Muscle layer of duodenum (tissue), 2 donors: Measurements from ENCODE around the gene SLC19A1.

Experiments used
- H3K27ac ChIP-seq: one replicate; pipeline ENCODE4 v1.7.0; 2013; ENCODE audit warnings: mild to moderate bottlenecking, low read length
- H3K27me3 ChIP-seq: one replicate; pipeline ENCODE4 v1.7.0; 2013; ENCODE audit warnings: low read depth, mild to moderate bottlenecking, control low read depth, low read length
- H3K36me3 ChIP-seq, 2 donors: one replicate each; pipeline ENCODE4 v1.7.0; 2013; ENCODE audit warnings: low read length in 2 of 2, control low read depth in 1 of 2, mild to moderate bottlenecking in 1 of 2; ENCODE audit not compliant: insufficient read depth in 2 of 2, control insufficient read depth in 1 of 2
- H3K4me1 ChIP-seq, 2 donors: one replicate each; pipeline ENCODE4 v1.7.0; 2013; ENCODE audit warnings: low read length in 2 of 2, mild to moderate bottlenecking in 2 of 2, control low read depth in 1 of 2, moderate library complexity in 1 of 2; ENCODE audit not compliant: insufficient read depth in 2 of 2, control insufficient read depth in 1 of 2
- H3K4me3 ChIP-seq, 2 donors: one replicate each; pipeline ENCODE4 v1.7.0; 2013; ENCODE audit warnings: low read length in 2 of 2, low read depth in 1 of 2, mild to moderate bottlenecking in 1 of 2
- H3K9me3 ChIP-seq, 2 donors: one replicate each; pipeline ENCODE4 v1.7.0; 2013; ENCODE audit warnings: low read length in 2 of 2, control low read depth in 1 of 2, mild to moderate bottlenecking in 1 of 2; ENCODE audit not compliant: control insufficient read depth in 1 of 2
- donor health status: healthy.

SLC19A1 gene

GRCh38 chr21:45525153-45525909, 16.9 kb downstream of the SLC19A1 start:
- no peak overlapping the region for H3K27ac ChIP-seq
- H3K36me3 ChIP-seq, result peaks cover 10 to 26% of the 10 kb centered on the region in 2 donors
- no peaks in the 10 kb centered on the region for H3K4me1 ChIP-seq
- no peaks in the 10 kb centered on the region for H3K27me3 ChIP-seq
- H3K9me3 ChIP-seq, result peaks cover 0 to 22% of the 10 kb centered on the region in 2 donors
- no peak overlapping the region for H3K4me3 ChIP-seq

- Histone ChIP-seq H3K36me3 (peaks cover 6 to 25% of the 10 kb centered on the region in 2 donors), H3K27me3 (no peaks in the 10 kb centered on the region), H3K27ac (no peak overlapping the region), H3K4me1 (no peaks in the 10 kb centered on the region), H3K4me3 (no peak overlapping the region), H3K9me3 (peaks cover 2 to 27% of the 10 kb centered on the region in 2 donors)
Observed at GRCh38 chr21:45524756-45525152, 17.5 kb downstream of the SLC19A1 start.

DNA sequence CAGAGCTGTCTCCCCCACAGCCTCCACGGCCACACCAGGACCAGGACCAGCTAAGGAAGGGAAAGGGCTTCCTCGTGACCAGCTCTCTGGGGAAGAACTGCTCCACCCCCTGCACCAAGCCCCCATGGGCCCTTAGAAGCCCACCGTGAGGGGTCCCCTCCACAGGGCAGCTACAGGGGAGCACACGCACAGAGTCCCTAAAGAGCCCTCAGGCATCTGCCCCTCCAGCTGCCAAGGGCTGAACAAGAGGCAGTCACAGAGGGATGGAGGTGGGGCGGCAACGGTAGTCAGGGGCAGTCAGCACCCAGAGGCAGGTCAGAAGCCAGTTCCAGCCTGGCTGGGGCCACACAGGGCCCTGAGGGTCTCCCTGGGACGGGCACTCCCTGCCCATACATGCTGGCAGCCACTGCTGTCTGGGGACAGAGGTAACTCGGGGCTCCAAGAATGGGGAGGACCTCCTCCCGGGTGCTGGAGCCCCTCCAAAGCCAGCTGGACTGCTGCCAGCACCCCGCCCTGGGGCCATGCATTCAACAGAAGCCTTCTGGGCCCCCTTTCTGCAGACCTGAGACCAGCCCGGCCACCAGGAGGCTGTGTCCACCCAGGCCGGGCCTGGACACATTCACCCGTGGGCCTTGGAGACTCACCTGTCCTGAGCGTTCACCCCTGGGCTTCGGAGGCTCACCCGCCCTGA, 18.7 kb downstream of the SLC19A1 start:
- H3K27me3 ChIP-seq, result no peaks in the 10 kb centered on the region
- H3K9me3 ChIP-seq, result peaks cover 13 to 35% of the 10 kb centered on the region in 2 donors
- H3K27ac ChIP-seq, result no peak overlapping the region
- no peaks in the 10 kb centered on the region for H3K4me1 ChIP-seq
- H3K36me3 ChIP-seq, result peaks cover 0 to 25% of the 10 kb centered on the region in 2 donors
- H3K4me3 ChIP-seq, result no peak overlapping the region

- Histone ChIP-seq H3K27me3 (no peaks in the 10 kb centered on the region), H3K4me1 (no peaks in the 10 kb centered on the region), H3K9me3 (peaks cover 17 to 40% of the 10 kb centered on the region in 2 donors), H3K27ac (no peak overlapping the region), H3K4me3 (no peak overlapping the region), H3K36me3 (peaks cover 0 to 25% of the 10 kb centered on the region in 2 donors)
Observed at GRCh38 chr21:45522986-45523385, 19.3 kb downstream of the SLC19A1 start.

DNA sequence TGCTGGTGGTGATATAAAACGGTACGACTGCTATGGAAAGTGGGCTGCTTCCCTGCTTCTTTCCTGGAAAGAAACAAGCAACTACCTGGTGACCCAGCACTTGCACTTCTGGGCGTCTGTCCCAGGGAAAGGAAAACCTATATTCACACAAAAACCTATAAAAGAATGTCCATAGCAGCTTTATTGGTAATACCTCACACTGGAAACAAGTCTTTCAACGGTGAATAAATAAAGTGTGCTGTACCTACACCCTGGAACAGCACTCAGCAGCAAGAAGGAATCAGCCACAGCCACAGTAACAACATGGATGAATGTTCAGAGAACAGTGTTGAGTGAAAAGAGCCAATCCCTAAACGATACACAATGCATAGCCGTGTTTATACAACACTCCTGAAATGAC, 19.9 kb downstream of the SLC19A1 start:
- Histone ChIP-seq H3K27me3 (no peaks in the 10 kb centered on the region), H3K4me1 (no peaks in the 10 kb centered on the region), H3K27ac (no peak overlapping the region), H3K36me3 (peaks cover 0 to 26% of the 10 kb centered on the region in 2 donors), H3K9me3 (peaks cover 17 to 43% of the 10 kb centered on the region in 2 donors), H3K4me3 (no peak overlapping the region)

DNA sequence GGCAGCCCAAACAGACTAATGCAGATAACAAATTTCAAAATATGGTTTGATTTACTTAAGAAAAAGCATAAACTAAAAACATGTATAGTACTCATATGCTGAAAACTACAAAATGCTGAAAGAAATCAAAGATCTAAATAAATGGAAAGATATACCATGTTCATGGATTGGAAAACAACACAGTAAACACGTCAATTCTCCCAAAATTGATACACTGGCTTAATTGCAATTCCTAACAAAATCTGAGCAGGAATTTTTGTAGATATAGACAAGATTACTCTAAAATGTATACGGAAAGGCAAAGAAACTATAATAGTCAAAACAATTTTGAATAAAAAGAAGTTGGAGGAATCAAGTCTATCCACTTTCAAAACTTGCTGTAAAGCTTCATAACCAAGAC, 21.0 kb downstream of the SLC19A1 start:
- H3K4me3 ChIP-seq, result no peak overlapping the region
- H3K27ac ChIP-seq, result no peak overlapping the region
- no peaks in the 10 kb centered on the region for H3K27me3 ChIP-seq
- H3K36me3 ChIP-seq, result peaks cover 0 to 32% of the 10 kb centered on the region in 2 donors
- H3K4me1 ChIP-seq, result no peaks in the 10 kb centered on the region
- peaks cover 17 to 43% of the 10 kb centered on the region in 2 donors for H3K9me3 ChIP-seq

- no peak overlapping the region for H3K4me3 ChIP-seq
- H3K36me3 ChIP-seq, result peaks cover 0 to 40% of the 10 kb centered on the region in 2 donors
- no peaks in the 10 kb centered on the region for H3K27me3 ChIP-seq
- no peak overlapping the region for H3K27ac ChIP-seq
- no peaks in the 10 kb centered on the region for H3K4me1 ChIP-seq
- peaks cover 17 to 43% of the 10 kb centered on the region in 2 donors for H3K9me3 ChIP-seq
Observed at GRCh38 chr21:45519182-45519581, 23.1 kb downstream of the SLC19A1 start.

DNA sequence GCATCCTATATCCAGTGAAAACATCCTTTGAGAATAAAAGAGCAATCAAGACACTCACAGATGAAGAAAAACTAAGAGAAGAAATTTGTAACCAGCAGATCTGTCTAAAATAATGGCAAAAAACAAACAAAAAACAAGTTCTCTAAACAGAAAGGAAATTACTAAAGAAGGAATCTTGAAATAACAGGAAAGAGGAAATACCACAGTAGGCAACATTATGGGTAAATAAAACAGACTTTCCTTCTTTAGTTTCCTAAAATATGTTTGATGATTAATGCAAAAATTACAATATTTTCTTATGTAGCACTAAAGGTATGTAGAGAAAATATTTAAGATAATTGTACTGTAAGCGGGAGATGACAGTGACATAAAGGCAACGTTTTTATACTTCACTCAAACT, 23.5 kb downstream of the SLC19A1 start:
- peaks cover 17 to 43% of the 10 kb centered on the region in 2 donors for H3K9me3 ChIP-seq
- peak overlapping the region in 1 of 2 donors; percentile 31 for H3K4me3 ChIP-seq
- H3K27ac ChIP-seq, result no peak overlapping the region
- H3K36me3 ChIP-seq, result peaks cover under 1 to 44% of the 10 kb centered on the region in 2 donors
- no peaks in the 10 kb centered on the region for H3K27me3 ChIP-seq
- no peaks in the 10 kb centered on the region for H3K4me1 ChIP-seq

DNA sequence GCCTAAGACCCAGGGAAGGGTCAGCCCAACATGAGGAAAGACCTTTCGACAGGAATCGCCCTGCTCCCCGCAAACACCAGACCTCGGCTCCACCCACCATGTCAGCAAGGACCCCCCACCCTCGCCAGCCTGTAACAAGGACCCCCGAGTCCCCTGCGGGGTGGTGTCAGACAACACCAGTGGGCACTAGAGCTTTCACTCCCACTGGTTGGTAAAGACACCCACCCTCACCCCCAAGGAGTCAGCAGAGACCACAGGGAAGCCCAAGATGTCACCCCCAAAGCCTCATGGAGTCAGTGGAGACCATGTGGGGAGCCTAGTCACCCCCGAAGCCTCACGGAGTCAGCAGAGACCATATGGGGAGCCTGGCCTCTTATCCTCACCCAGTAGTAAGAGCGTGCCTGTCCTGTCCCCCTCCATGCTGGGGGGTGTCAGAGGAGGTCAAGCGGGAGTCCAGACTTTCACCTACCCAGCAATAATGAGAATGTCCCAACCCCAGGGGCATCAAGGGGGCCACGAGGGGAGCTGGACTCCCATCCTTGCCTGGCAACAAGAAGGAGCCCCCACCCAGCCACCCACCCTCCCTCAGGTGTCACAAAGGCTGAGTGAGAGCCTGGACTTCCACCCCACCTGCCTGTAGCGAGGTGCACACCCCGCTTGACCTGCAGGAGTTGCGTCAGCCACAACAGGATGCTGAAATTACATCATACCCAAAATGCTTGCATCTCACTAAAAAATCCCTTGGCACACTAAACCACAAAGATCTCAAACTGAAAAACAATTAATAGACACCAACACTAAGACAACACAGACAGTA, 24.8 kb downstream of the SLC19A1 start:
- no peaks in the 10 kb centered on the region for H3K27me3 ChIP-seq
- H3K27ac ChIP-seq, result no peak overlapping the region
- peaks cover 9 to 45% of the 10 kb centered on the region in 2 donors for H3K36me3 ChIP-seq
- no peaks in the 10 kb centered on the region for H3K4me1 ChIP-seq
- H3K4me3 ChIP-seq, result no peak overlapping the region
- H3K9me3 ChIP-seq, result peaks cover 17 to 42% of the 10 kb centered on the region in 2 donors

GRCh38 chr21:45516671-45517151, 25.5 kb downstream of the SLC19A1 start:
- H3K27me3 ChIP-seq, result no peaks in the 10 kb centered on the region
- H3K9me3 ChIP-seq, result peaks cover 17 to 34% of the 10 kb centered on the region in 2 donors
- no peaks in the 10 kb centered on the region for H3K4me1 ChIP-seq
- H3K27ac ChIP-seq, result no peak overlapping the region
- no peak overlapping the region for H3K4me3 ChIP-seq
- peaks cover 9 to 49% of the 10 kb centered on the region in 2 donors for H3K36me3 ChIP-seq
